Spleen (tissue), 11 donors: ENCODE measurements around the gene PACSIN1. TPM values are rescaled to one million over a fixed set of nuclear protein-coding genes. Genes with fewer than 3 reads are reported as not detected.

Experiments used
- DNase-seq: peaks from one replicate; pipeline ENCODE4 v3.0.0-alpha.2; 2020
- H3K27ac ChIP-seq, 8 donors: fragments of 200-600 bp; sonication (generic) in 7 of 8; 1 replicate in 4 of 8; 2 replicates in 4 of 8; pipeline versions ENCODE4 v1.5.0 to v1.8.0; 2016 to 2021; ENCODE audit warnings: inconsistent platforms in 4 of 8, mild to moderate bottlenecking in 4 of 8, moderate library complexity in 1 of 8
- H3K27me3 ChIP-seq, 7 donors: fragments of 200-600 bp; sonication (generic) in 6 of 7; replicated peaks in 1 of 7; 1 replicate in 4 of 7; 2 replicates in 3 of 7; pipeline versions ENCODE4 v1.5.0 to v1.8.0; 2016 to 2021; ENCODE audit warnings: inconsistent platforms in 3 of 7, mild to moderate bottlenecking in 1 of 7
- H3K36me3 ChIP-seq, 6 donors: fragments of 200-600 bp; sonication (generic) in 5 of 6; 1 replicate in 4 of 6; 2 replicates in 2 of 6; pipeline versions ENCODE4 v1.5.0 to v1.8.0; 2016 to 2021; ENCODE audit warnings: inconsistent platforms in 2 of 6
- H3K4me1 ChIP-seq, 6 donors: fragments of 200-600 bp; sonication (generic) in 5 of 6; 1 replicate in 3 of 6; 2 replicates in 3 of 6; pipeline versions ENCODE4 v1.5.0 to v1.8.0; 2016 to 2021; ENCODE audit warnings: inconsistent platforms in 3 of 6
- H3K4me3 ChIP-seq, 8 donors: fragments of 200-600 bp; sonication (generic) in 7 of 8; 1 replicate in 4 of 8; 2 replicates in 4 of 8; pipeline versions ENCODE4 v1.5.0 to v1.8.0; 2016 to 2021; ENCODE audit warnings: inconsistent platforms in 4 of 8, mild to moderate bottlenecking in 4 of 8, moderate library complexity in 2 of 8
- H3K9me3 ChIP-seq, 8 donors: fragments of 200-600 bp; sonication (generic) in 7 of 8; 1 replicate in 4 of 8; 2 replicates in 4 of 8; pipeline versions ENCODE4 v1.5.0 to v1.8.0; 2016 to 2021; ENCODE audit warnings: inconsistent platforms in 4 of 8
- CTCF ChIP-seq, 11 experiments: fragments of 200-600 bp in 7 of 11; fragments of 450-650 bp in 4 of 11; sonication (generic) in 4 of 11; IDR thresholded peaks in 8 of 11; conservative IDR thresholded peaks in 3 of 11; 1 replicate in 7 of 11; 2 replicates in 4 of 11; pipeline versions ENCODE4 v1.4.0 to v1.8.0; 2016 to 2021; ENCODE audit warnings: antibody characterized with exemption in 11 of 11, inconsistent platforms in 4 of 11, mild to moderate bottlenecking in 1 of 11
- POLR2A ChIP-seq, 3 donors: fragments of 450-650 bp; IDR thresholded peaks; one replicate each; pipeline ENCODE4 v1.5.1; 2017; ENCODE audit warnings: antibody characterized with exemption in 3 of 3, mild to moderate bottlenecking in 1 of 3
- POLR2AphosphoS5 ChIP-seq, 3 donors: sonication (generic); formaldehyde crosslinking; IDR thresholded peaks; one replicate each; pipeline ENCODE4 v1.5.1; 2017; ENCODE audit warnings: antibody characterized with exemption in 3 of 3
- WGBS, 5 donors: extraction: QIAGEN DNeasy Blood & Tissue Kit in 3 of 5; methylation state at CpG; one replicate each; pipeline versions ENCODE4 v1.1.5 to v1.1.7; 2013 to 2018; 5-methylcytosine and 5-hydroxymethylcytosine counted together
- intact Hi-C: fragments of 100-400 bp; cut with DNase I; formaldehyde crosslinking; loops from one replicate; pipeline ENCODE4 v1.15.0; 2023; ENCODE audit warnings: low total_unique reads
- polyA plus RNA-seq, 3 donors: library from polyadenylated mRNA; stranded (reverse); fragments of 200-250 nt; gene quantifications; one replicate each; pipeline ENCODE4 v1.2.1, GENCODE V29; 2013
- total RNA-seq, 7 donors: library from RNA; depleted of rRNA in 3 of 7; stranded (reverse); fragments of >200 nt in 3 of 7; fragmentation: NEBNext Ultra II Directional in 4 of 7; extraction: Animal tissue kit (Norgen Biotek cat#: 25700) in 4 of 7; gene quantifications; one replicate each; pipeline versions ENCODE4 v1.1.0 to v1.2.1, GENCODE V29; 2016 to 2021
- donor health status: healthy with polysubstance abuse.
- donor health status: DM: no; HTN: no; CAD: no; lungs with moderate emphysema.
- donor health status: DM: no; HTN: no; CAD: no.
- donor health status: Bipolar disorder and iron deficiency.
- donor health status: healthy.
- donor health status: DM: no; HTN: no; CAD: no.
- donor health status: DM: yes; HTN: yes; CAD: no.

PACSIN1 gene
- total and polyA plus RNA-seq, 10 donors, result 0.66 to 2.8 (median 1.3) TPM

GRCh38 chr6:34573567-34574183 lies 107.8 kb downstream of the PACSIN1 start:
- Histone ChIP-seq H3K27me3 (peaks cover 0 to 15% (median 0%) of the 10 kb centered on the region in 7 donors), H3K27ac (no peak overlapping the region), H3K9me3 (no peaks in the 10 kb centered on the region), H3K4me1 (no peaks in the 10 kb centered on the region), H3K36me3 (no peaks in the 10 kb centered on the region), H3K4me3 (no peak overlapping the region)
- intact Hi-C loops, result no loop called here
- DNase-seq, result no peak
- 63 to 88% (median 77%) methylated on average over 7 to 8 of the region's 8 CpGs for WGBS, 5 donors
- TF ChIP-seq CTCF (IDR thresholded peaks at IDR 0.05 in 8 of 11, conservative IDR thresholded peaks at IDR 0.05 in 3 of 11) (no peak), POLR2AphosphoS5 (IDR thresholded peaks at IDR 0.05) (no peak), POLR2A (IDR thresholded peaks at IDR 0.05) (no peak)

- WGBS, 5 donors, result 79 to 92% (median 88%) methylated on average over 8 to 10 of the region's 10 CpGs
- Histone ChIP-seq H3K27ac (no peak overlapping the region), H3K27me3 (peaks cover 0 to 5% (median 0%) of the 10 kb centered on the region in 7 donors), H3K4me3 (no peak overlapping the region), H3K4me1 (no peaks in the 10 kb centered on the region), H3K9me3 (no peaks in the 10 kb centered on the region), H3K36me3 (no peaks in the 10 kb centered on the region)
- DNase-seq, result peak; percentile 51
- TF ChIP-seq POLR2AphosphoS5 (IDR thresholded peaks at IDR 0.05) (no peak), CTCF (IDR thresholded peaks at IDR 0.05 in 8 of 11, conservative IDR thresholded peaks at IDR 0.05 in 3 of 11) (no peak), POLR2A (IDR thresholded peaks at IDR 0.05) (no peak)
- intact Hi-C loops, result no loop called here
These were observed 108.9 kb downstream of the PACSIN1 start for GRCh38 chr6:34574647-34575293.

- Histone ChIP-seq H3K27me3 (no peaks in the 10 kb centered on the region), H3K36me3 (no peaks in the 10 kb centered on the region)
- WGBS, 5 donors, result 79 to 94% (median 83%) methylated on average over 3 of the region's 3 CpGs
These were observed 109.5 kb downstream of the PACSIN1 start for GRCh38 chr6:34575326-34575725.

More at GRCh38 chr6:34575326-34575725, 109.5 kb downstream of the PACSIN1 start:
- TF ChIP-seq POLR2A (IDR thresholded peaks at IDR 0.05) (no peak), POLR2AphosphoS5 (IDR thresholded peaks at IDR 0.05) (no peak), CTCF (IDR thresholded peaks at IDR 0.05 in 8 of 11, conservative IDR thresholded peaks at IDR 0.05 in 3 of 11) (no peak)
- Histone ChIP-seq H3K4me1 (no peaks in the 10 kb centered on the region), H3K4me3 (no peak overlapping the region), H3K27ac (no peak overlapping the region), H3K9me3 (no peaks in the 10 kb centered on the region)
- DNase-seq, result no peak
- intact Hi-C loops, result no loop called here
